HepG2 (cell line): Measurements from ENCODE around the gene CA12. TPM values are rescaled to one million over a fixed set of nuclear protein-coding genes. Genes with fewer than 3 reads are reported as not detected.

ENCODE experiments used
- HNRNPK ChIP-seq: fragments of 200-400 bp; formaldehyde crosslinking; IDR thresholded peaks from 2 replicates; pipeline ENCODE4 v1.6.1; 2018; ENCODE audit warnings: low read length, low read depth, moderate library complexity, mild to moderate bottlenecking; ENCODE audit not compliant: poor library complexity, severe bottlenecking
- PHF8 ChIP-seq: sonication (generic); formaldehyde crosslinking; IDR thresholded peaks from 2 replicates; pipeline ENCODE4 v1.5.0; 2020; ENCODE audit warnings: missing genetic modification reagents
- PITX1 ChIP-seq: sonication (generic); formaldehyde crosslinking; IDR thresholded peaks from 2 replicates; pipeline ENCODE4 v1.5.1; 2020; ENCODE audit warnings: mild to moderate bottlenecking, missing genetic modification reagents
- RBFOX2 ChIP-seq: fragments of 200-400 bp; formaldehyde crosslinking; IDR thresholded peaks from 2 replicates; pipeline ENCODE4 v1.6.1; 2017; ENCODE audit warnings: low read depth, mild to moderate bottlenecking, low read length
- SCMH1 ChIP-seq: sonication (generic); formaldehyde crosslinking; IDR thresholded peaks from 2 replicates; pipeline ENCODE4 v1.9.0; 2021; ENCODE audit warnings: missing genetic modification reagents, mild to moderate bottlenecking, borderline replicate concordance
- SMARCC2 ChIP-seq: fragments of 450-650 bp; IDR thresholded peaks from 2 replicates; pipeline ENCODE4 v1.6.1; 2017; ENCODE audit warnings: antibody characterized with exemption, mild to moderate bottlenecking
- SRSF9 ChIP-seq: fragments of 200-400 bp; formaldehyde crosslinking; IDR thresholded peaks from 2 replicates; pipeline ENCODE4 v1.6.1; 2018; ENCODE audit warnings: borderline replicate concordance, mild to moderate bottlenecking, low read depth, low read length; ENCODE audit not compliant: insufficient read depth, poor library complexity, severe bottlenecking
- ZNF263 ChIP-seq: sonication (generic); formaldehyde crosslinking; IDR thresholded peaks from 2 replicates; pipeline ENCODE4 v1.4.0; 2020; ENCODE audit warnings: missing genetic modification reagents
- ZNF34 ChIP-seq: sonication (generic); formaldehyde crosslinking; IDR thresholded peaks from 2 replicates; pipeline ENCODE4 v1.4.0; 2020; ENCODE audit warnings: mild to moderate bottlenecking, missing genetic modification reagents, borderline replicate concordance
- ZNF530 ChIP-seq: sonication (generic); formaldehyde crosslinking; IDR thresholded peaks from 2 replicates; pipeline ENCODE4 v1.5.0; 2020; ENCODE audit warnings: low read depth, mild to moderate bottlenecking, missing genetic modification reagents
- ZNF564 ChIP-seq: sonication (generic); formaldehyde crosslinking; IDR thresholded peaks from 2 replicates; pipeline ENCODE4 v1.8.1; 2023; ENCODE audit warnings: mild to moderate bottlenecking, missing genetic modification reagents
- ZNF567 ChIP-seq: sonication (generic); formaldehyde crosslinking; IDR thresholded peaks from 2 replicates; pipeline ENCODE4 v1.8.1; 2023; ENCODE audit warnings: mild to moderate bottlenecking, missing genetic modification reagents, borderline replicate concordance
- ZNF605 ChIP-seq: sonication (generic); formaldehyde crosslinking; IDR thresholded peaks from 2 replicates; pipeline ENCODE4 v1.8.0; 2022; ENCODE audit warnings: mild to moderate bottlenecking, missing genetic modification reagents
- ZNF883 ChIP-seq: sonication (generic); formaldehyde crosslinking; IDR thresholded peaks from 2 replicates; pipeline ENCODE4 v1.5.1; 2020; ENCODE audit warnings: mild to moderate bottlenecking, missing genetic modification reagents; ENCODE audit errors: not compliant biosample characterization
- polyA plus RNA-seq, 8 experiments: library from polyadenylated mRNA; depleted of rRNA in 3 of 8; stranded (reverse) in 7 of 8; unstranded in 1 of 8; fragments of >200 nt; fragmentation: Illumina TruSeq in 4 of 8; extraction: Trizol in 4 of 8; gene quantifications; 2 replicates each; pipeline versions ENCODE4 v1.2.1 to v1.2.3, GENCODE V29; 2011 to 2016; ENCODE audit warnings: low read depth in 4 of 8, missing spikeins in 1 of 8, mixed read lengths in 1 of 8; ENCODE audit not compliant: insufficient read depth in 1 of 8
- total RNA-seq, 5 experiments: library from RNA; depleted of rRNA; stranded (reverse); fragments of >200 nt; fragmentation: Illumina TruSeq; extraction: Trizol; gene quantifications; 2 replicates each; pipeline ENCODE4 v1.2.3, GENCODE V29; 2016; ENCODE audit warnings: low read depth in 1 of 5
- TF ChIP-seq, protein P1 (sequence below): sonication (generic); formaldehyde crosslinking; IDR thresholded peaks from 2 replicates; pipeline ENCODE4 v1.4.0; 2020; ENCODE audit warnings: mild to moderate bottlenecking, missing genetic modification reagents
- TF ChIP-seq, protein P2 (sequence below): sonication (generic); formaldehyde crosslinking; IDR thresholded peaks from 2 replicates; pipeline ENCODE4 v1.5.1; 2020; ENCODE audit warnings: missing genetic modification reagents, mild to moderate bottlenecking, borderline replicate concordance
- TF ChIP-seq, protein P3 (sequence below): sonication (generic); formaldehyde crosslinking; IDR thresholded peaks from 2 replicates; pipeline ENCODE4 v1.4.0; 2020; ENCODE audit warnings: missing genetic modification reagents, low read depth, mild to moderate bottlenecking, borderline replicate concordance
- TF ChIP-seq, protein P4 (sequence below): sonication (generic); formaldehyde crosslinking; IDR thresholded peaks from 2 replicates; pipeline ENCODE4 v1.4.0; 2020; ENCODE audit warnings: missing genetic modification reagents
- TF ChIP-seq, protein P5 (sequence below): IDR thresholded peaks from 2 replicates; pipeline ENCODE4 v1.6.1; 2012; ENCODE audit warnings: inconsistent platforms

CA12 gene
- total and polyA plus RNA-seq, 2 of the 13 experiments (the other 11 are each of a cell fraction or from before 2014, with no cell fraction given) = 0.07 to 0.20 TPM

DNA sequence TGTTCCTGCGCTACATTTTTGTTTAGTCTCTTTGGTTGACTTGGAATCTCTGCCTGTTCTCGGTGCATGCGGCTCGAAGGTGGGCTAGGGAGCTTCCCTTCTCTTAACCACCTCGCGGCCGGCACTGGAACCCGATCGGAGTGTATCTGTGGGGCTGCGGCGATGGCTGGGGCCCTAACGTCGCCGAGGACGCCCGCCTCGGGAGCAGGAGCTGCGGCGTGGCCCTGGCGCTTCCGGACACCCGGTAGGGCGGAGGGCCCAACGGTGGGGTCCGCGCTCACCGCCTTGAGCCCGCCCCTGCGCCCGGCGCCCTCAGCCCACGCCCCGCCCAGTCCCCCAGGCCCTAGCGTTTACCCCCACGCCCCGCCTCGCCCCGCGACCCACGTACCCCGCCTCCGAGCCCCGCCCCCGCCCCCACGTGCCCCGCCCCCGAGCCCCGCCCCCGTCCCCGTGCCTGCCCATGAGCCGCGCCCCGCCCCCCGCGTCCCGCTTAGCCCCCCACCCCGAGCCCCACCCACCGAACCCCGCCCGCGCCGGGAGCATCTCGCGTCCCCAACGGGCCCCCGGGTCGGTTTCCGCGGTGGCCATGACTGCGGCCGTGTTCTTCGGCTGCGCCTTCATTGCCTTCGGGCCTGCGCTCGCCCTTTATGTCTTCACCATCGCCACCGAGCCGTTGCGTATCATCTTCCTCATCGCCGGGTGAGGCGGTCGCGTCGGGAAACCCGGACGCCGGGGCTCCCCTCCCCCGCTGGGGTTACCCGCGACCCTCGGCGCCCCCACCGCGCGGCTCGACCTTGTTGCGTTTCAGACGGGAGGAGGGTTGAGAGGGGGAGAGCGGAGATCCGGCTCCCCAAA, 104.4 kb downstream of the CA12 start, which contains the start of gene APH1B (continued):
- TF ChIP-seq ZNF883 (peak; percentile 45), SMARCC2 (no peak), ZNF530 (CRISPR knock-in tag) (no peak), SRSF9 (no peak), SCMH1 (CRISPR knock-in tag) (no peak), ZNF567 (CRISPR knock-in tag) (no peak), ZNF605 (0 out of 2 replicates have a peak, but pooled peaks have one; percentile 38), PHF8 (CRISPR knock-in tag) (peak; percentile 54), ZNF34 (CRISPR knock-in tag) (no peak), ZNF564 (CRISPR knock-in tag) (0 out of 2 replicates have a peak, but pooled peaks have one; percentile 44), HNRNPK (peak; percentile 51), PITX1 (CRISPR knock-in tag) (no peak), RBFOX2 (peak; percentile 48; the same call in 1 of the 2 replicates), ZNF263 (CRISPR knock-in tag) (0 out of 2 replicates have a peak, but pooled peaks have one; percentile 13)
- TF ChIP-seq, protein P1, sequence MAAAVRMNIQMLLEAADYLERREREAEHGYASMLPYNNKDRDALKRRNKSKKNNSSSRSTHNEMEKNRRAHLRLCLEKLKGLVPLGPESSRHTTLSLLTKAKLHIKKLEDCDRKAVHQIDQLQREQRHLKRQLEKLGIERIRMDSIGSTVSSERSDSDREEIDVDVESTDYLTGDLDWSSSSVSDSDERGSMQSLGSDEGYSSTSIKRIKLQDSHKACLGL (CRISPR knock-in tag) = no peak
- TF ChIP-seq, protein P2, sequence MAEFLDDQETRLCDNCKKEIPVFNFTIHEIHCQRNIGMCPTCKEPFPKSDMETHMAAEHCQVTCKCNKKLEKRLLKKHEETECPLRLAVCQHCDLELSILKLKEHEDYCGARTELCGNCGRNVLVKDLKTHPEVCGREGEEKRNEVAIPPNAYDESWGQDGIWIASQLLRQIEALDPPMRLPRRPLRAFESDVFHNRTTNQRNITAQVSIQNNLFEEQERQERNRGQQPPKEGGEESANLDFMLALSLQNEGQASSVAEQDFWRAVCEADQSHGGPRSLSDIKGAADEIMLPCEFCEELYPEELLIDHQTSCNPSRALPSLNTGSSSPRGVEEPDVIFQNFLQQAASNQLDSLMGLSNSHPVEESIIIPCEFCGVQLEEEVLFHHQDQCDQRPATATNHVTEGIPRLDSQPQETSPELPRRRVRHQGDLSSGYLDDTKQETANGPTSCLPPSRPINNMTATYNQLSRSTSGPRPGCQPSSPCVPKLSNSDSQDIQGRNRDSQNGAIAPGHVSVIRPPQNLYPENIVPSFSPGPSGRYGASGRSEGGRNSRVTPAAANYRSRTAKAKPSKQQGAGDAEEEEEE = no peak
- TF ChIP-seq, protein P3, sequence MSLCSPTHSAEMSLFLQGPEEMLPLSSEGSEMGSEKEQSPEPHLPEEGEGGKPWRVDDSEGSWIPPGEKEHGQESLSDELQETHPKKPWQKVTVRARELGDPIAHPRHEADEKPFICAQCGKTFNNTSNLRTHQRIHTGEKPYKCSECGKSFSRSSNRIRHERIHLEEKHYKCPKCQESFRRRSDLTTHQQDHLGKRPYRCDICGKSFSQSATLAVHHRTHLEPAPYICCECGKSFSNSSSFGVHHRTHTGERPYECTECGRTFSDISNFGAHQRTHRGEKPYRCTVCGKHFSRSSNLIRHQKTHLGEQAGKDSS (CRISPR knock-in tag) = no peak
- TF ChIP-seq, protein P4, sequence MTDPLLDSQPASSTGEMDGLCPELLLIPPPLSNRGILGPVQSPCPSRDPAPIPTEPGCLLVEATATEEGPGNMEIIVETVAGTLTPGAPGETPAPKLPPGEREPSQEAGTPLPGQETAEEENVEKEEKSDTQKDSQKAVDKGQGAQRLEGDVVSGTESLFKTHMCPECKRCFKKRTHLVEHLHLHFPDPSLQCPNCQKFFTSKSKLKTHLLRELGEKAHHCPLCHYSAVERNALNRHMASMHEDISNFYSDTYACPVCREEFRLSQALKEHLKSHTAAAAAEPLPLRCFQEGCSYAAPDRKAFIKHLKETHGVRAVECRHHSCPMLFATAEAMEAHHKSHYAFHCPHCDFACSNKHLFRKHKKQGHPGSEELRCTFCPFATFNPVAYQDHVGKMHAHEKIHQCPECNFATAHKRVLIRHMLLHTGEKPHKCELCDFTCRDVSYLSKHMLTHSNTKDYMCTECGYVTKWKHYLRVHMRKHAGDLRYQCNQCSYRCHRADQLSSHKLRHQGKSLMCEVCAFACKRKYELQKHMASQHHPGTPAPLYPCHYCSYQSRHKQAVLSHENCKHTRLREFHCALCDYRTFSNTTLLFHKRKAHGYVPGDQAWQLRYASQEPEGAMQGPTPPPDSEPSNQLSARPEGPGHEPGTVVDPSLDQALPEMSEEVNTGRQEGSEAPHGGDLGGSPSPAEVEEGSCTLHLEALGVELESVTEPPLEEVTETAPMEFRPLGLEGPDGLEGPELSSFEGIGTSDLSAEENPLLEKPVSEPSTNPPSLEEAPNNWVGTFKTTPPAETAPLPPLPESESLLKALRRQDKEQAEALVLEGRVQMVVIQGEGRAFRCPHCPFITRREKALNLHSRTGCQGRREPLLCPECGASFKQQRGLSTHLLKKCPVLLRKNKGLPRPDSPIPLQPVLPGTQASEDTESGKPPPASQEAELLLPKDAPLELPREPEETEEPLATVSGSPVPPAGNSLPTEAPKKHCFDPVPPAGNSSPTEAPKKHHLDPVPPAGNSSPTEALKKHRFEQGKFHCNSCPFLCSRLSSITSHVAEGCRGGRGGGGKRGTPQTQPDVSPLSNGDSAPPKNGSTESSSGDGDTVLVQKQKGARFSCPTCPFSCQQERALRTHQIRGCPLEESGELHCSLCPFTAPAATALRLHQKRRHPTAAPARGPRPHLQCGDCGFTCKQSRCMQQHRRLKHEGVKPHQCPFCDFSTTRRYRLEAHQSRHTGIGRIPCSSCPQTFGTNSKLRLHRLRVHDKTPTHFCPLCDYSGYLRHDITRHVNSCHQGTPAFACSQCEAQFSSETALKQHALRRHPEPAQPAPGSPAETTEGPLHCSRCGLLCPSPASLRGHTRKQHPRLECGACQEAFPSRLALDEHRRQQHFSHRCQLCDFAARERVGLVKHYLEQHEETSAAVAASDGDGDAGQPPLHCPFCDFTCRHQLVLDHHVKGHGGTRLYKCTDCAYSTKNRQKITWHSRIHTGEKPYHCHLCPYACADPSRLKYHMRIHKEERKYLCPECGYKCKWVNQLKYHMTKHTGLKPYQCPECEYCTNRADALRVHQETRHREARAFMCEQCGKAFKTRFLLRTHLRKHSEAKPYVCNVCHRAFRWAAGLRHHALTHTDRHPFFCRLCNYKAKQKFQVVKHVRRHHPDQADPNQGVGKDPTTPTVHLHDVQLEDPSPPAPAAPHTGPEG (CRISPR knock-in tag) = 0 out of 2 replicates have a peak, but pooled peaks have one; percentile 32
- TF ChIP-seq, protein P5, sequence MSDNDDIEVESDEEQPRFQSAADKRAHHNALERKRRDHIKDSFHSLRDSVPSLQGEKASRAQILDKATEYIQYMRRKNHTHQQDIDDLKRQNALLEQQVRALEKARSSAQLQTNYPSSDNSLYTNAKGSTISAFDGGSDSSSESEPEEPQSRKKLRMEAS = peak; percentile 78
